Heart left ventricle (tissue), 16 donors: Measurements from ENCODE around the gene STIP1. TPM values are rescaled to one million over a fixed set of nuclear protein-coding genes. Genes with fewer than 3 reads are reported as not detected.

Source experiments
- ATAC-seq, 4 donors: fragments of 200-7000 bp; cut with Tn5 transposase; one replicate each; pipeline ENCODE4 v1.9.1; 2020 to 2022; ENCODE audit warnings: moderate library complexity in 4 of 4, mild to moderate bottlenecking in 3 of 4, moderate number of reproducible peaks in 1 of 4
- DNase-seq, 5 donors: peaks; one replicate each; pipeline ENCODE4 v3.0.0-alpha.2; 2020
- H3K27ac ChIP-seq, 12 donors: fragments of 200-600 bp; sonication (generic) in 4 of 12; one replicate each; pipeline versions ENCODE4 v1.5.0 to v1.8.0; 2016 to 2022; ENCODE audit warnings: mild to moderate bottlenecking in 2 of 12
- H3K27me3 ChIP-seq, 9 donors: fragments of 200-600 bp; sonication (generic) in 2 of 9; one replicate each; pipeline versions ENCODE4 v1.5.1 to v1.8.0; 2016 to 2022; ENCODE audit warnings: mild to moderate bottlenecking in 3 of 9
- H3K36me3 ChIP-seq, 9 donors: fragments of 200-600 bp; sonication (generic) in 2 of 9; one replicate each; pipeline versions ENCODE4 v1.5.0 to v1.8.0; 2018 to 2022; ENCODE audit warnings: mild to moderate bottlenecking in 2 of 9
- H3K4me1 ChIP-seq, 12 donors: fragments of 200-600 bp; sonication (generic) in 4 of 12; one replicate each; pipeline versions ENCODE4 v1.5.0 to v1.8.0; 2016 to 2022; ENCODE audit warnings: mild to moderate bottlenecking in 3 of 12
- H3K4me3 ChIP-seq, 12 donors: fragments of 200-600 bp; sonication (generic) in 4 of 12; one replicate each; pipeline versions ENCODE4 v1.5.0 to v1.8.0; 2017 to 2022; ENCODE audit warnings: mild to moderate bottlenecking in 9 of 12, moderate library complexity in 4 of 12
- H3K9me3 ChIP-seq, 12 donors: fragments of 200-600 bp; sonication (generic) in 4 of 12; one replicate each; pipeline versions ENCODE4 v1.5.0 to v1.8.0; 2016 to 2022; ENCODE audit warnings: mild to moderate bottlenecking in 1 of 12
- CTCF ChIP-seq, 12 donors: fragments of 200-600 bp; sonication (generic) in 4 of 12; IDR thresholded peaks; one replicate each; pipeline versions ENCODE4 v1.5.0 to v1.8.0; 2018 to 2022; ENCODE audit warnings: antibody characterized with exemption in 12 of 12, mild to moderate bottlenecking in 5 of 12
- POLR2A ChIP-seq, 2 donors: fragments of 450-650 bp; IDR thresholded peaks; one replicate each; pipeline ENCODE4 v1.6.1; 2017; ENCODE audit warnings: antibody characterized with exemption in 2 of 2, mild to moderate bottlenecking in 2 of 2, moderate library complexity in 2 of 2
- WGBS, 4 donors: extraction: QIAGEN DNeasy Blood & Tissue Kit in 2 of 4; methylation state at CpG; one replicate each; pipeline versions ENCODE4 v1.1.5 to v1.1.7; 2013 to 2018; 5-methylcytosine and 5-hydroxymethylcytosine counted together
- intact Hi-C, 10 donors: fragments of 100-400 bp; cut with DNase I; formaldehyde crosslinking; loops; one replicate each; pipeline versions ENCODE4 v1.11.1 to v1.14.2; 2022
- polyA plus RNA-seq, 2 donors: library from polyadenylated mRNA; stranded (reverse); fragments of 200-250 nt; gene quantifications; one replicate each; pipeline ENCODE4 v1.2.3, GENCODE V29; 2013
- total RNA-seq, 9 donors: library from RNA; depleted of rRNA in 2 of 9; stranded (reverse); fragments of >200 nt in 2 of 9; fragmentation: NEBNext Ultra II Directional in 3 of 9; extraction: Animal tissue kit (Norgen Biotek cat#: 25700) in 3 of 9; gene quantifications; one replicate each; pipeline versions ENCODE4 v1.1.0 to v1.2.4, GENCODE V29; 2016 to 2023
- donor health status: ischemic (EF 13 %, LVEDD 7.1; RV severe dilation, severe dysfunction).
- donor health status: healthy with polysubstance abuse.
- donor health status: DM: no; HTN: yes; CAD: no.
- donor health status: DM: no; HTN: no; CAD: no.
- donor health status: ischemic (EF 25% LVEDD 6.9; RV normal size, moderate dysfunction).
- donor health status: ischemic (EF 25% LVEDD 5.7; RV mildly dilated, moderate dysfunction).
- donor health status: healthy.
- donor health status: DM: yes; HTN: yes; CAD: no.
- donor health status: ischemic (EF 35%, LVEDD 5.7; RV mildly dilated, moderate dysfunction).
- donor health status: nonischemic (EF 11% LVEDD 7.7; RV severe dilation, severe dysfunction).
- donor health status: DM: yes; HTN: yes; CAD: no.
- donor health status: PGD.
- donor health status: ischemic (EF 29% LVEDD 5.4; RV normal size, mild dysfunction).
- donor health status: nonischemic (EF 23%, LVEDD 6.1; RV moderate dilation, normal function).

STIP1 gene
- total and polyA plus RNA-seq, 11 donors, result 68.8 to 175 (median 88.8) TPM

GRCh38 chr11:64144587-64145472 is 41.1 kb upstream of the STIP1 start:
- no peak overlapping the region for H3K27ac ChIP-seq
- peaks cover 0 to 35% (median 12%) of the 10 kb centered on the region in 12 donors for H3K4me1 ChIP-seq
- H3K9me3 ChIP-seq, result no peaks in the 10 kb centered on the region
- H3K27me3 ChIP-seq, result no peaks in the 10 kb centered on the region
- H3K36me3 ChIP-seq, result no peaks in the 10 kb centered on the region
- no peak overlapping the region for H3K4me3 ChIP-seq
- no peak for TF ChIP-seq CTCF (IDR thresholded peaks at IDR 0.05)
- TF ChIP-seq POLR2A (IDR thresholded peaks at IDR 0.05), result no peak
- DNase-seq, result no peak
- intact Hi-C loops, result loop anchor here in 5 of 10 donors (5.0 to 10.0 kb wide), 2 partner anchors 308 to 380 kb away; partner anchors contain the start of genes ZFTA (in 3 of the 5) and MARK2 (in 2 of the 5)
- no peak for ATAC-seq
- WGBS, 4 donors, result 92 to 95% (median 94%) methylated on average over 33 to 41 of the region's 41 CpGs

GRCh38 chr11:64146036-64146955 is 39.7 kb upstream of the STIP1 start:
- WGBS, 4 donors, result 75 to 87% (median 77%) methylated on average over 15 to 22 of the region's 22 CpGs
- intact Hi-C loops, result loop anchor here in 5 of 10 donors (5.0 to 10.0 kb wide), 2 partner anchors 309 to 381 kb away; partner anchors contain the start of genes ZFTA (in 3 of the 5) and MARK2 (in 2 of the 5)
- ATAC-seq (peak in 1 of 4 donors; percentile 7), DNase-seq (peak in 2 of 5 donors; percentile 46 to 52)
- no peaks in the 10 kb centered on the region for H3K9me3 ChIP-seq
- H3K27me3 ChIP-seq, result no peaks in the 10 kb centered on the region
- peaks cover 0 to 47% (median 15%) of the 10 kb centered on the region in 12 donors for H3K4me1 ChIP-seq
- no peak overlapping the region for H3K4me3 ChIP-seq
- H3K36me3 ChIP-seq, result no peaks in the 10 kb centered on the region
- H3K27ac ChIP-seq, result peak overlapping the region in 3 of 12 donors; percentile 12 to 38 (median 15)
- TF ChIP-seq POLR2A (IDR thresholded peaks at IDR 0.05) (no peak), CTCF (IDR thresholded peaks at IDR 0.05) (peak; percentile 31 to 67 (median 56))

- Histone ChIP-seq H3K27ac (peak overlapping the region in 11 of 12 donors; percentile 60 to 92 (median 79)), H3K4me1 (peaks cover 0 to 59% (median 21%) of the 10 kb centered on the region in 12 donors), H3K36me3 (no peaks in the 10 kb centered on the region), H3K27me3 (no peaks in the 10 kb centered on the region), H3K9me3 (no peaks in the 10 kb centered on the region), H3K4me3 (peak overlapping the region in 9 of 12 donors; percentile 25 to 51 (median 38))
- DNase-seq (peak; percentile 86 to 93 (median 89)), ATAC-seq (peak; percentile 69 to 86 (median 80))
- TF ChIP-seq POLR2A (IDR thresholded peaks at IDR 0.05) (no peak), CTCF (IDR thresholded peaks at IDR 0.05) (peak; percentile 91 to 99 (median 96))
- intact Hi-C loops, result loop anchor here in 9 of 10 donors (1.0 to 10.0 kb wide), 8 partner anchors 147 to 384 kb away; partner anchors contain the start of genes ZFTA (in 3 of the 9) and MARK2 (in 2 of the 9)
- WGBS, 4 donors, result 0 to 6% (median 4%) methylated on average over 18 to 19 of the region's 19 CpGs
Measured at GRCh38 chr11:64148226-64148916, 37.6 kb upstream of the STIP1 start.
